ENCODE results near the gene GRK5.

The GRK5 gene

GRCh38 chr10:119396709-119397071 lies 189.3 kb downstream of the GRK5 start:
- no peak overlapping the region for H3K4me3 ChIP-seq (ENCODE audit: low read depth, low read length)
- TF ChIP-seq CTCF (IDR thresholded peaks at IDR 0.05; ENCODE audit: low read depth, low read length, missing control alignments) = no peak
- DNase-seq (ENCODE audit: low read depth) = no peak

- no peak overlapping the region for H3K4me3 ChIP-seq (ENCODE audit: low read depth, low read length)
- DNase-seq (ENCODE audit: low read depth) = no peak
- no peak for TF ChIP-seq CTCF (IDR thresholded peaks at IDR 0.05; ENCODE audit: low read depth, low read length, missing control alignments)
Observed at GRCh38 chr10:119397416-119397815, 190.0 kb downstream of the GRK5 start.

- H3K4me3 ChIP-seq (ENCODE audit: low read depth, low read length) = no peak overlapping the region
- no peak for DNase-seq (ENCODE audit: low read depth)
- TF ChIP-seq CTCF (IDR thresholded peaks at IDR 0.05; ENCODE audit: low read depth, low read length, missing control alignments) = no peak
Observed at GRCh38 chr10:119398996-119399395, 191.6 kb downstream of the GRK5 start.

- no peak overlapping the region for H3K4me3 ChIP-seq (ENCODE audit: low read depth, low read length)
- no peak for TF ChIP-seq CTCF (IDR thresholded peaks at IDR 0.05; ENCODE audit: low read depth, low read length, missing control alignments)
- no peak for DNase-seq (ENCODE audit: low read depth)
Observed at GRCh38 chr10:119399466-119399865, 192.1 kb downstream of the GRK5 start.

- no peak for DNase-seq (ENCODE audit: low read depth)
- no peak overlapping the region for H3K4me3 ChIP-seq (ENCODE audit: low read depth, low read length)
- TF ChIP-seq CTCF (IDR thresholded peaks at IDR 0.05; ENCODE audit: low read depth, low read length, missing control alignments) = no peak
Observed at GRCh38 chr10:119401671-119402395, 194.5 kb downstream of the GRK5 start.

GRCh38 chr10:119403921-119404320 lies 196.6 kb downstream of the GRK5 start:
- no peak for TF ChIP-seq CTCF (IDR thresholded peaks at IDR 0.05; ENCODE audit: low read depth, low read length, missing control alignments)
- DNase-seq (ENCODE audit: low read depth) = no peak
- H3K4me3 ChIP-seq (ENCODE audit: low read depth, low read length) = no peak overlapping the region
